ENCODE results near the gene TPST2. TPM values are rescaled to one million over a fixed set of nuclear protein-coding genes. Genes with fewer than 3 reads are reported as not detected.
A peak's percentile ranks its signal among the peaks of the same experiment; 100 is the strongest.

TPST2 gene
- total RNA-seq, 4 donors from 2014 or later, result 99.2 to 154 (median 121) TPM

GRCh38 chr22:26479043-26479791, 110.7 kb downstream of the TPST2 start:
- Histone ChIP-seq H3K9me3 (no peaks in the 10 kb centered on the region), H3K27me3 (no peaks in the 10 kb centered on the region), H3K4me1 (peaks cover 0 to 41% of the 10 kb centered on the region in 2 donors), H3K36me3 (peaks cover 14 to 22% of the 10 kb centered on the region in 2 donors), H3K4me3 (replicated peaks in 1 of 3) (no peak overlapping the region), H3K27ac (no peak overlapping the region)
- TF ChIP-seq CTCF (IDR thresholded peaks at IDR 0.05) (no peak), POLR2A (IDR thresholded peaks at IDR 0.05) (no peak)
- intact Hi-C loops (cut with DNase I), result no loop called here
- WGBS, 2 donors, result 67 to 74% methylated on average over 12 of the region's 12 CpGs
- DNase-seq, result no peak

DNA sequence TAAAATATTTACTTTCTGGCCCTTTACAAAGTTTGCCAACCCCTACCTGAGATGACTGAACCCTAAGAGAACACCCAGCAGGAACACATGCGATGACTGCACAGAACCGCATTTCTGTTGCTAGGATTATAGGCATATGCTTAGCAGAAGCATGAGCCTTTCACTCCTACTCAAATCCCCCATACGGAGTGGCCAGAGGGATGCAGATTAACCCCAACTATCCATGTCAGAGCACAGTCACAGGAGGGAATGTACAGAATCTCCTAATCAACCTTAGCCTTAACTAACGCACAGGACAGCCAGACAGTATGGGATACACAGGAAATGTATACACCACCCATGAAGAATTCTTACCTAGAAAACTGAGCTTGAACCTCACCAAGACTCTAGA, 112.6 kb downstream of the TPST2 start:
- TF ChIP-seq POLR2A (IDR thresholded peaks at IDR 0.05) (no peak), CTCF (IDR thresholded peaks at IDR 0.05) (no peak)
- H3K36me3 ChIP-seq, result peaks cover 30 to 35% of the 10 kb centered on the region in 2 donors
- WGBS, 2 donors, result 43 to 77% methylated on average over 4 of the region's 4 CpGs

GRCh38 chr22:26476705-26477340, 113.1 kb downstream of the TPST2 start:
- H3K36me3 ChIP-seq, result peaks cover 34 to 40% of the 10 kb centered on the region in 2 donors
- no peak for DNase-seq
- no peak overlapping the region for H3K4me3 ChIP-seq (replicated peaks in 1 of 3)
- H3K9me3 ChIP-seq, result no peaks in the 10 kb centered on the region
- intact Hi-C loops (cut with DNase I), result no loop called here
- TF ChIP-seq POLR2A (IDR thresholded peaks at IDR 0.05), result no peak
- no peak for TF ChIP-seq CTCF (IDR thresholded peaks at IDR 0.05)
- no peak overlapping the region for H3K27ac ChIP-seq
- H3K4me1 ChIP-seq, result peaks cover 0 to 29% of the 10 kb centered on the region in 2 donors
- 94 to 95% methylated on average over 4 of the region's 4 CpGs for WGBS, 2 donors
- H3K27me3 ChIP-seq, result no peaks in the 10 kb centered on the region

More for the DNA sequence above, 112.6 kb downstream of the TPST2 start:
- no peak overlapping the region for H3K27ac ChIP-seq
- no peak for DNase-seq
- peaks cover 0 to 32% of the 10 kb centered on the region in 2 donors for H3K4me1 ChIP-seq
- H3K9me3 ChIP-seq, result no peaks in the 10 kb centered on the region
- no peaks in the 10 kb centered on the region for H3K27me3 ChIP-seq
- no peak overlapping the region for H3K4me3 ChIP-seq (replicated peaks in 1 of 3)
- intact Hi-C loops (cut with DNase I), result no loop called here

DNA sequence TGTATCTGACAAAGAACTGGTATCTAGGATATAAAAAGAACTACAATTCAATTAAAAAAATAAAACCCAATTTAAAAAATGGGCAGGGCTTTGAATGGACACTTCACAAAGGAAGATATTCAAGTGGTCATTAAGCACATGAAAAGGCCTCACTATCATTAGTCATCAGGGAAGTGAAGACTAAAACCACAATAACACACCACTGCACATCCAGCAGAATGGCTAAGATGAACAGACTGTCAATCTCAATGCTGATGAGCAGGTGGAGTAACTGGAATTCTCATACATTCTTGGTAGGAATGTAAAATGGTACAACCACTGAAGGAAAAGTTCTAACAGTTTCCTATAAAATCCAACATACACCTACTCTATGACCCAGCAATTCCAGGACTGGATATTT, 115.2 kb downstream of the TPST2 start:
- Histone ChIP-seq H3K27me3 (no peaks in the 10 kb centered on the region), H3K9me3 (no peaks in the 10 kb centered on the region), H3K27ac (no peak overlapping the region), H3K4me1 (peaks cover 0 to 9% of the 10 kb centered on the region in 2 donors), H3K4me3 (replicated peaks in 1 of 3) (no peak overlapping the region), H3K36me3 (peaks cover 52 to 61% of the 10 kb centered on the region in 2 donors)
- no peak for TF ChIP-seq POLR2A (IDR thresholded peaks at IDR 0.05)
- TF ChIP-seq CTCF (IDR thresholded peaks at IDR 0.05), result no peak
- no peak for DNase-seq
- intact Hi-C loops (cut with DNase I), result no loop called here

MicroRNAs within 50 kb of the gene (microRNA counts, 767-probe panel; counts per million panel counts)
- microRNA hsa-miR-548j, result 0 to 1,490 counts per million in 2 donors

Small RNA genes lying within 50 kb of the gene (microRNA-seq; reads per million reads assigned to microRNA genes)
- 5.1 reads per million, percentile 10 among the genes with 10 or more reads in this experiment for gene MIR548J

Small RNA genes lying within 50 kb of the gene (small RNA-seq; reads per million reads assigned to genes)
- not detected for gene MIR548J

Other genes with a start within 250 kb of the TPST2 start
- gene ASPHD2, start 160.9 kb downstream of the TPST2 start, total RNA-seq, result 1 to 10 TPM in 3 of 4 donors, under 1 TPM in 1; 0.38 to 2.4 (median 1.6) TPM
- gene HPS4, start 106.3 kb downstream of the TPST2 start, total RNA-seq, result 10 to 100 TPM; 27.4 to 51.8 (median 39.1) TPM
- 10 to 100 TPM; 17.9 to 37.4 (median 26.2) TPM for gene SRRD, start 106.3 kb downstream of the TPST2 start, total RNA-seq
- 10 to 100 TPM; 30.7 to 66.7 (median 50.0) TPM for gene TFIP11, start 77.7 kb downstream of the TPST2 start, total RNA-seq
- gene CRYBB1, start 27.9 kb upstream of the TPST2 start, total RNA-seq, result 1 to 10 TPM in 1 of 4 donors, not detected in 3; 1.0 TPM
- not detected for gene CRYBA4, start 31.8 kb upstream of the TPST2 start, total RNA-seq
- 1 to 10 TPM in 3 of 4 donors, under 1 TPM in 1; 0.67 to 2.6 (median 1.2) TPM for gene MIAT, start 67.5 kb upstream of the TPST2 start, total RNA-seq